HEK293 (cell line): Measurements from ENCODE around the gene C19orf44.

Experiments
- BCL11A ChIP-seq: fragments of 450-650 bp; formaldehyde crosslinking; IDR thresholded peaks from 2 replicates; pipeline ENCODE4 v1.5.1; 2016; ENCODE audit warnings: low read depth, missing biosample characterization, missing genetic modification characterization
- SCRT1 ChIP-seq: fragments of 450-650 bp; formaldehyde crosslinking; IDR thresholded peaks from 2 replicates; pipeline ENCODE4 v1.5.1; 2016; ENCODE audit warnings: missing biosample characterization, missing genetic modification characterization, borderline replicate concordance
- ZBTB7A ChIP-seq: fragments of 450-650 bp; formaldehyde crosslinking; IDR thresholded peaks from 2 replicates; pipeline ENCODE4 v1.5.1; 2016; ENCODE audit warnings: low read depth, missing biosample characterization, missing genetic modification characterization
- ZNF518A ChIP-seq: fragments of 450-650 bp; formaldehyde crosslinking; conservative IDR thresholded peaks from 2 replicates; pipeline ENCODE4 v1.5.1; 2016; ENCODE audit warnings: low read depth, missing biosample characterization, missing genetic modification characterization
- ZNF670 ChIP-seq: fragments of 450-650 bp; formaldehyde crosslinking; IDR thresholded peaks from 2 replicates; pipeline ENCODE4 v1.5.1; 2016; ENCODE audit warnings: missing biosample characterization, missing genetic modification characterization, low read depth
- TF ChIP-seq, protein P1 (sequence below): fragments of 450-650 bp; formaldehyde crosslinking; IDR thresholded peaks from 2 replicates; pipeline ENCODE4 v1.5.1; 2016; ENCODE audit warnings: missing biosample characterization, missing genetic modification characterization
- TF ChIP-seq, protein P2 (sequence below): fragments of 450-650 bp; formaldehyde crosslinking; conservative IDR thresholded peaks from 2 replicates; pipeline ENCODE4 v1.5.1; 2016; ENCODE audit warnings: low read depth, missing biosample characterization, missing genetic modification characterization
- TF ChIP-seq, protein P3 (sequence below): fragments of 450-650 bp; formaldehyde crosslinking; IDR thresholded peaks from 2 replicates; pipeline ENCODE4 v1.5.1; 2016; ENCODE audit warnings: missing biosample characterization, missing genetic modification characterization

DNA sequence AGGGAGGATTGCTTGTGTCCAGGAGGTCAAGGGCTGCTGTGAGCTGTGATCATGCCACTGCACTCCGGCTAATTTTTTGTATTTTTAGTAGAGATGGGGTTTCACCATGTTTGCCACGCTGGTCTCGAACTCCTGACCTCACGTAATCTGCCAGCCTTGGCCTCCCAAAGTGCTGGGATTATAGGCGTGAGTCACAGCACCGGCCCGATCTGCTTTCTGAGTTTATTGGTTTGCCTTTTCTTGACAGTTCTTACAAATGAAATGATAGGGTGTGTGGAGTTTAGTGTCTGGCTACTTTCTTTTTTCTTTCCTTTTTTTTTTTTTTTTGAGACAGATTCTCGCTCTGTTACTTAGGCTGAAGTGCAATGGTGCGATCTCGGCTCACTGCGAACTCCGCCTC lies 848 bp downstream of the C19orf44 start:
- TF ChIP-seq, protein P1, sequence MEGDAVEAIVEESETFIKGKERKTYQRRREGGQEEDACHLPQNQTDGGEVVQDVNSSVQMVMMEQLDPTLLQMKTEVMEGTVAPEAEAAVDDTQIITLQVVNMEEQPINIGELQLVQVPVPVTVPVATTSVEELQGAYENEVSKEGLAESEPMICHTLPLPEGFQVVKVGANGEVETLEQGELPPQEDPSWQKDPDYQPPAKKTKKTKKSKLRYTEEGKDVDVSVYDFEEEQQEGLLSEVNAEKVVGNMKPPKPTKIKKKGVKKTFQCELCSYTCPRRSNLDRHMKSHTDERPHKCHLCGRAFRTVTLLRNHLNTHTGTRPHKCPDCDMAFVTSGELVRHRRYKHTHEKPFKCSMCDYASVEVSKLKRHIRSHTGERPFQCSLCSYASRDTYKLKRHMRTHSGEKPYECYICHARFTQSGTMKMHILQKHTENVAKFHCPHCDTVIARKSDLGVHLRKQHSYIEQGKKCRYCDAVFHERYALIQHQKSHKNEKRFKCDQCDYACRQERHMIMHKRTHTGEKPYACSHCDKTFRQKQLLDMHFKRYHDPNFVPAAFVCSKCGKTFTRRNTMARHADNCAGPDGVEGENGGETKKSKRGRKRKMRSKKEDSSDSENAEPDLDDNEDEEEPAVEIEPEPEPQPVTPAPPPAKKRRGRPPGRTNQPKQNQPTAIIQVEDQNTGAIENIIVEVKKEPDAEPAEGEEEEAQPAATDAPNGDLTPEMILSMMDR (tag by site-specific recombination), result no peak
- no peak for TF ChIP-seq ZNF518A
- TF ChIP-seq SCRT1 (tag by site-specific recombination), result no peak
- TF ChIP-seq, protein P2, sequence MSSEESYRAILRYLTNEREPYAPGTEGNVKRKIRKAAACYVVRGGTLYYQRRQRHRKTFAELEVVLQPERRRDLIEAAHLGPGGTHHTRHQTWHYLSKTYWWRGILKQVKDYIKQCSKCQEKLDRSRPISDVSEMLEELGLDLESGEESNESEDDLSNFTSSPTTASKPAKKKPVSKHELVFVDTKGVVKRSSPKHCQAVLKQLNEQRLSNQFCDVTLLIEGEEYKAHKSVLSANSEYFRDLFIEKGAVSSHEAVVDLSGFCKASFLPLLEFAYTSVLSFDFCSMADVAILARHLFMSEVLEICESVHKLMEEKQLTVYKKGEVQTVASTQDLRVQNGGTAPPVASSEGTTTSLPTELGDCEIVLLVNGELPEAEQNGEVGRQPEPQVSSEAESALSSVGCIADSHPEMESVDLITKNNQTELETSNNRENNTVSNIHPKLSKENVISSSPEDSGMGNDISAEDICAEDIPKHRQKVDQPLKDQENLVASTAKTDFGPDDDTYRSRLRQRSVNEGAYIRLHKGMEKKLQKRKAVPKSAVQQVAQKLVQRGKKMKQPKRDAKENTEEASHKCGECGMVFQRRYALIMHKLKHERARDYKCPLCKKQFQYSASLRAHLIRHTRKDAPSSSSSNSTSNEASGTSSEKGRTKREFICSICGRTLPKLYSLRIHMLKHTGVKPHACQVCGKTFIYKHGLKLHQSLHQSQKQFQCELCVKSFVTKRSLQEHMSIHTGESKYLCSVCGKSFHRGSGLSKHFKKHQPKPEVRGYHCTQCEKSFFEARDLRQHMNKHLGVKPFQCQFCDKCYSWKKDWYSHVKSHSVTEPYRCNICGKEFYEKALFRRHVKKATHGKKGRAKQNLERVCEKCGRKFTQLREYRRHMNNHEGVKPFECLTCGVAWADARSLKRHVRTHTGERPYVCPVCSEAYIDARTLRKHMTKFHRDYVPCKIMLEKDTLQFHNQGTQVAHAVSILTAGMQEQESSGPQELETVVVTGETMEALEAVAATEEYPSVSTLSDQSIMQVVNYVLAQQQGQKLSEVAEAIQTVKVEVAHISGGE, result no peak
- TF ChIP-seq ZNF670 (tag by site-specific recombination), result no peak
- TF ChIP-seq, protein P3, sequence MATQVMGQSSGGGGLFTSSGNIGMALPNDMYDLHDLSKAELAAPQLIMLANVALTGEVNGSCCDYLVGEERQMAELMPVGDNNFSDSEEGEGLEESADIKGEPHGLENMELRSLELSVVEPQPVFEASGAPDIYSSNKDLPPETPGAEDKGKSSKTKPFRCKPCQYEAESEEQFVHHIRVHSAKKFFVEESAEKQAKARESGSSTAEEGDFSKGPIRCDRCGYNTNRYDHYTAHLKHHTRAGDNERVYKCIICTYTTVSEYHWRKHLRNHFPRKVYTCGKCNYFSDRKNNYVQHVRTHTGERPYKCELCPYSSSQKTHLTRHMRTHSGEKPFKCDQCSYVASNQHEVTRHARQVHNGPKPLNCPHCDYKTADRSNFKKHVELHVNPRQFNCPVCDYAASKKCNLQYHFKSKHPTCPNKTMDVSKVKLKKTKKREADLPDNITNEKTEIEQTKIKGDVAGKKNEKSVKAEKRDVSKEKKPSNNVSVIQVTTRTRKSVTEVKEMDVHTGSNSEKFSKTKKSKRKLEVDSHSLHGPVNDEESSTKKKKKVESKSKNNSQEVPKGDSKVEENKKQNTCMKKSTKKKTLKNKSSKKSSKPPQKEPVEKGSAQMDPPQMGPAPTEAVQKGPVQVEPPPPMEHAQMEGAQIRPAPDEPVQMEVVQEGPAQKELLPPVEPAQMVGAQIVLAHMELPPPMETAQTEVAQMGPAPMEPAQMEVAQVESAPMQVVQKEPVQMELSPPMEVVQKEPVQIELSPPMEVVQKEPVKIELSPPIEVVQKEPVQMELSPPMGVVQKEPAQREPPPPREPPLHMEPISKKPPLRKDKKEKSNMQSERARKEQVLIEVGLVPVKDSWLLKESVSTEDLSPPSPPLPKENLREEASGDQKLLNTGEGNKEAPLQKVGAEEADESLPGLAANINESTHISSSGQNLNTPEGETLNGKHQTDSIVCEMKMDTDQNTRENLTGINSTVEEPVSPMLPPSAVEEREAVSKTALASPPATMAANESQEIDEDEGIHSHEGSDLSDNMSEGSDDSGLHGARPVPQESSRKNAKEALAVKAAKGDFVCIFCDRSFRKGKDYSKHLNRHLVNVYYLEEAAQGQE (tag by site-specific recombination), result no peak
- TF ChIP-seq ZBTB7A (tag by site-specific recombination), result no peak
- TF ChIP-seq BCL11A (tag by site-specific recombination), result no peak
